Activated CD4-positive, alpha-beta T cell treated with anti-CD3 and anti-CD28 coated beads for 36 hours (primary cell): Measurements from ENCODE around the gene TRIM63. TPM values are rescaled to one million over a fixed set of nuclear protein-coding genes. Genes with fewer than 3 reads are reported as not detected.

Experiments
- ATAC-seq: fragments of 200-7000 bp; cut with Tn5 transposase; one replicate; pipeline ENCODE4 v1.10.0; 2021; ENCODE audit warnings: mild to moderate bottlenecking, moderate library complexity
- CTCF ChIA-PET: fragments of 350-600 bp; sonication (Branson Sonifier 250); formaldehyde crosslinking; loops from one replicate; lab custom pipeline; 2021; ENCODE audit warnings: antibody characterized with exemption; lab: Charles Lee
- POLR2A ChIA-PET: fragments of 350-600 bp; sonication (Branson Sonifier 250); formaldehyde crosslinking; loops from one replicate; lab custom pipeline; 2021; ENCODE audit warnings: antibody characterized with exemption, inconsistent platforms; lab: Charles Lee
- DNase-seq: peaks from one replicate; pipeline ENCODE4 v3.0.0-alpha.2; 2020
- H3K27ac Mint-ChIP-seq: one replicate; pipeline ENCODE4 v1.8.0; 2021; ENCODE audit warnings: mixed read lengths
- H3K27me3 Mint-ChIP-seq: one replicate; pipeline ENCODE4 v1.8.0; 2021; ENCODE audit warnings: mixed read lengths
- H3K36me3 Mint-ChIP-seq: one replicate; pipeline ENCODE4 v1.8.0; 2021; ENCODE audit warnings: low read depth, mixed read lengths
- H3K4me1 Mint-ChIP-seq: one replicate; pipeline ENCODE4 v1.8.0; 2021; ENCODE audit warnings: mixed read lengths
- H3K4me3 Mint-ChIP-seq: one replicate; pipeline ENCODE4 v1.8.0; 2021; ENCODE audit warnings: mild to moderate bottlenecking, moderate library complexity, mixed read lengths
- H3K9me3 Mint-ChIP-seq: one replicate; pipeline ENCODE4 v1.8.0; 2021; ENCODE audit warnings: low read depth, mixed read lengths
- intact Hi-C, 2 experiments: fragments of 100-400 bp; cut with DNase I in 1 of 2; cut with micrococcal nuclease in 1 of 2; formaldehyde crosslinking; loops; one replicate each; pipeline versions ENCODE4 v1.14.2 to v1.15.1; 2022 to 2024; cut with DNase I, micrococcal nuclease
- total RNA-seq, 2 experiments: library from RNA; stranded (reverse); gene quantifications; one replicate each; pipeline ENCODE4 v1.2.3, GENCODE V29; 2021

The TRIM63 gene
- total RNA-seq, 2 experiments from 2014 or later, result not detected

DNA sequence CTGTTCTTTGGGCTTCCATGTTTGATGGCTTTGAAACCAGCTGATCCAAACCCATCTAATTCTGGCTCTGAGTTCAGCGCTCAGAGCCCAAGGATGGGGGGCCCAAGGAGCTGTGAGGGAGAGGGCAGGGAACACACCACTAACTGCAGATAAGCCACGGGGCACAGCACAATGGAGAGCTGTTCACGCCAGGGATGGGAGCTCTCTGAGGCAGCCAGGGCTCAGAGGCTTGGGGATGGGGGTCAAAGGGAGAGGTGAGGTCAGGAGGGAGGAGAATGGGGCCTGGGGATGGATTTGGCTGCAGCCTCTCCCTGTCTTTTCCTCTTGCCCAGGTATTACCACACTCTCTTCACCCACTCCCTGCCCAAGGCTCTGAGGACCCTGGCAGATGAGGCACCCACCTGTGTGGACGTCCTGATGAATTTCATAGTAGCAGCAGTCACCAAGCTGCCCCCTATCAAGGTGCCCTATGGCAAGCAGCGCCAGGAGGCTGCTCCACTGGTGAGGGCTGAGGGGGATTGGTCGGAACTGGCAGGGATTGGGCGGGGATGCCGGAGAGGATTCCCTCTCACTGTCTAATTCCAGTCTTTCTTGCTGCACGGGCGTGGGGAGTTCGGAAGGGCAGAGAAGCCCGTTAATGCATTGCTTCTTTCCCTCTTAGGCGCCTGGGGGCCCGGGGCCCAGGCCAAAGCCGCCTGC is 32.8 kb downstream of the TRIM63 start:
- intact Hi-C loops, result loop anchor here (1.0 to 5.0 kb wide), 9 partner anchors 36 to 283 kb away; partner anchors contain the start of genes ZNF593 (in 2 of the 2), C1orf232 (in 1 of the 2), CD52 (in 1 of the 2) and CEP85 (in 1 of the 2)
- no peak for ATAC-seq
- POLR2A ChIA-PET, result no interaction called here

DNA sequence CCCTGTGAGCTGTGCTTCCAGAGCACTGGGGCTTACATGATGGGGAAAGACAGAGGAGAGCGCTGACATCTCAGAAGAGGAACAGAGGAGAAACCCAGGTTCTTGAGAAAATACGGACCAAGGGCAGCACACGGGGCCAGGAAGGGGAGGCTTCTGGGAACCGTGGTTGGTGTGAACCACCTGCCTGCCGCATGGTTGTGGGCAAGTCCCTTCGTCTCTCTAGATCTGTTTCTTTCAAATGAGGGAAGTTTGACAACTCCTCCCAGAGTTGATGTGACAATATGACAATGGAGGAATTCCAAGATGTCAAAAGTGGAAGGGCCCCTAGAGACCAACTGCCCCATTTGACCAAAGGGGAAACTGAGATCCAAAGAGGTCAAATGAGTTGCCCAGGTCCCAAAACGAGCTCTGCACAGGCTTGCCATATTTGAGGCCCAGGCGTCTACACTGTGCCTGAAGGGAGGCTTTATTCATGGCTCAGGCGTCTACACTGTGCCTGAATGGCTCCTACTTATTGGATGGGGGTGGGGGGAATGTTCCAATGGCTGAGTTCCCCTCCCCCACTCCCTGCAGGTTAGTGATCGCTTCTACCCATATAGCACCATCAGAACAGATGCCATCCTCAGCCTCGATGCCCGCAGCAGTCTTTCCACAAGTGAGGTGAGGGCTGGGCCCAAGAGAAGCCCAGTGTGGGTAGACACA is 34.6 kb downstream of the TRIM63 start:
- POLR2A ChIA-PET, result no interaction called here
- intact Hi-C loops, result no loop called here
- H3K27me3 Mint-ChIP-seq, result peaks cover 6% of the 10 kb centered on the region
- H3K27ac Mint-ChIP-seq, result no peak overlapping the region
- H3K4me1 Mint-ChIP-seq, result peaks cover 13% of the 10 kb centered on the region
- H3K4me3 Mint-ChIP-seq, result no peak overlapping the region
- ATAC-seq (no peak), DNase-seq (no peak)
- H3K9me3 Mint-ChIP-seq, result no peaks in the 10 kb centered on the region
- no peaks in the 10 kb centered on the region for H3K36me3 Mint-ChIP-seq
- CTCF ChIA-PET, result interaction anchor here (0.7 to 0.9 kb wide), 4 partner anchors 41 to 232 kb away, joined by 3 to 4 read pairs (median 4); partner anchors contain the start of gene C1orf232

More for the DNA sequence above, 32.8 kb downstream of the TRIM63 start:
- H3K4me3 Mint-ChIP-seq, result peak overlapping the region; percentile 80
- CTCF ChIA-PET, result interaction anchor here (0.5 to 2.4 kb wide), 23 partner anchors 10 to 1044 kb away, joined by 3 to 10 read pairs (median 3); partner anchors contain the start of genes SLC30A2 and ZNF593
- peaks cover 6% of the 10 kb centered on the region for H3K27me3 Mint-ChIP-seq
- no peak for DNase-seq
- peaks cover 13% of the 10 kb centered on the region for H3K4me1 Mint-ChIP-seq
- H3K9me3 Mint-ChIP-seq, result no peaks in the 10 kb centered on the region
- H3K36me3 Mint-ChIP-seq, result no peaks in the 10 kb centered on the region
- no peak overlapping the region for H3K27ac Mint-ChIP-seq

GRCh38 chr1:26031611-26032220 is 35.7 kb downstream of the TRIM63 start:
- no peaks in the 10 kb centered on the region for H3K36me3 Mint-ChIP-seq
- H3K4me1 Mint-ChIP-seq, result peaks cover 13% of the 10 kb centered on the region
- H3K27ac Mint-ChIP-seq, result no peak overlapping the region
- no peak for DNase-seq
- peaks cover 6% of the 10 kb centered on the region for H3K27me3 Mint-ChIP-seq
- ChIA-PET POLR2A (no interaction called here), CTCF (interaction anchor here (0.9 kb wide), 2 partner anchors 42 to 137 kb away, joined by 3 to 4 read pairs; partner anchors contain the start of gene C1orf232)
- ATAC-seq, result no peak
- intact Hi-C loops, result no loop called here
- no peaks in the 10 kb centered on the region for H3K9me3 Mint-ChIP-seq
- no peak overlapping the region for H3K4me3 Mint-ChIP-seq

DNA sequence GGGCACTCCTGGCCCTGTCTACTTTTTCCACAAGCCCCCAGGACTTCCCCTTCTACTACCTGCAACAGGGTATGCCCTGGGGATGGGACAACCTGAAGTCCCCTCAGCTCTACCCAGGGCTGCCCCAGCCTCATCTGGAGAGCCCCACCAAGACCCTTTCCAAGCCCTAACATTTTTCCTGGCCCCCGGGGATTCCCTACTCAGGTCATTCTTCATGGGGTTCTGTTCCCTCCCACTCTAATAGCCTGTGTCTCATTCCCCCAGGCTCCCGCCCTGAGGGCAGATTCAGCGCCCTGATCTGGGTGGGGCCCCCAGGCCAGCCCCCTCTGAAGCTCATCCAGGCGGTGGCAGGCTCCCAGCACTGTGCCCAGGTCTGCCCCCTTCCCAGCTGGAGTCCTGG is 36.2 kb downstream of the TRIM63 start:
- Mint-ChIP-seq H3K9me3 (no peaks in the 10 kb centered on the region), H3K27me3 (peaks cover 6% of the 10 kb centered on the region), H3K4me1 (peaks cover 9% of the 10 kb centered on the region), H3K36me3 (no peaks in the 10 kb centered on the region), H3K27ac (no peak overlapping the region), H3K4me3 (no peak overlapping the region)
- POLR2A ChIA-PET, result no interaction called here
- ATAC-seq, result no peak
- CTCF ChIA-PET, result no interaction called here
- DNase-seq, result no peak
- intact Hi-C loops, result no loop called here

DNA sequence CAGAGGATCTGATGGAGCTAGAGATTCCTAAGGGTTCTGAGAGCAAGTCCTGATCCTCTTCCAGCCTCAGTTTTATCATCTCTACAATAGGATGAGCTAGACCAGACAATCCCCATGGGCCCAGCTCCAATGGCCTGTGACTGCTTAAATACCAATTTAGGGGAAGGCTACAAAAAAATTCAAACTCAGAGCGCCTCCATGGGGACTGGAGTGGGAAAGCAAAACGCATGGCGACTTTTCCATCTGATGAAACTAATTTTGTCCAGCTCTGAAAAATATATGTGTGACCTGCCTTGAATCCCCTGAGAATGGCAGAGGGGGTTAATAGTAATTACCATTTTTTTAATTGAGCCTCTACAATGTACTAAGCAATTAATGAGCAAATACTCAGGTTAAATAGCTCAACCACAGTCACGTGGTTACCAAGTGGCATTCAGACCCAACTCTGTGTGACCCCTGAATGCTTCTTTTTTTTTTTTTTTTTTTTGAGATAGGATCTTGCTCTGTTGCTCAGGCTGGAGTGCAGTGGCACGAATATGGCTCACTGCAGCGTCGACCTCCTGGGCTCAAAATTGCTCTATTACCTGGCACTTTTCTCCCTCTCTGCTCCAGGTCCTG is 37.5 kb downstream of the TRIM63 start:
- POLR2A ChIA-PET, result no interaction called here
- H3K27me3 Mint-ChIP-seq, result peaks cover 6% of the 10 kb centered on the region
- intact Hi-C loops, result no loop called here
- no peak overlapping the region for H3K27ac Mint-ChIP-seq
- ATAC-seq (no peak), DNase-seq (no peak)
- no peak overlapping the region for H3K4me3 Mint-ChIP-seq
- CTCF ChIA-PET, result interaction anchor here (0.7 to 1.0 kb wide), 2 partner anchors 55 to 198 kb away, joined by 3 read pairs; no protein-coding TSS in a partner anchor
- no peaks in the 10 kb centered on the region for H3K9me3 Mint-ChIP-seq
- H3K36me3 Mint-ChIP-seq, result no peaks in the 10 kb centered on the region
- peaks cover 6% of the 10 kb centered on the region for H3K4me1 Mint-ChIP-seq

- Mint-ChIP-seq H3K4me3 (no peak overlapping the region), H3K9me3 (no peaks in the 10 kb centered on the region), H3K36me3 (no peaks in the 10 kb centered on the region), H3K27ac (no peak overlapping the region), H3K27me3 (peaks cover under 1% of the 10 kb centered on the region), H3K4me1 (no peaks in the 10 kb centered on the region)
- DNase-seq (no peak), ATAC-seq (no peak)
- intact Hi-C loops, result no loop called here
- CTCF ChIA-PET, result interaction anchor here (0.7 to 1.0 kb wide), 2 partner anchors 54 to 197 kb away, joined by 3 read pairs; no protein-coding TSS in a partner anchor
- POLR2A ChIA-PET, result no interaction called here
These were observed 38.2 kb downstream of the TRIM63 start for GRCh38 chr1:26029054-26029863.

DNA sequence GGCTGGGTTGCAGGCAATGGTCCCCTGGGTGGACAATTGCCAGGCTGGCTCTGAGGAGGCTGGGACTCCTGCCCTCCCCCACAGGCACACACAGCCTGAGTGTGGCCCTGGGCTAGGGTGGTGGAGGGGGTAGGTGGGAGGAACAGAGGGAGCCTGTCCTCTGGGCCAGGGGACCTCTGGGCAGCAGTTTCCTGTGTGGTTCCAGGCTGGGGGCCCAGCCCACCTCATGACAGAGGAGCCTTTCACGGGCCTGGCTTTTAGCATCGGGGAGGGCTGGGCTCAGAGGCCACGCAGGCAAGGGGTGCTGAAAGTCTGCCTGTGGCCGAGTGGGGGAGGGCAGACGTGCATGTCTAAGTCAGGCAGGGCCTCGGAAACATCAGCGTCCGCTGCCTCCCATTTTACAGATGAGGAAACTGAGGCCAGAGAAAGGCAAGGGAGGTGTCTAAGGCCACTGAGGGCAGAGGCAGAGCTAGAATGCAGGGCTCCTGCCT is 38.9 kb downstream of the TRIM63 start:
- no peaks in the 10 kb centered on the region for H3K27me3 Mint-ChIP-seq
- ChIA-PET CTCF (no interaction called here), POLR2A (no interaction called here)
- H3K4me3 Mint-ChIP-seq, result no peak overlapping the region
- H3K27ac Mint-ChIP-seq, result no peak overlapping the region
- no peaks in the 10 kb centered on the region for H3K9me3 Mint-ChIP-seq
- no peak for ATAC-seq
- no peak for DNase-seq
- no peaks in the 10 kb centered on the region for H3K36me3 Mint-ChIP-seq
- intact Hi-C loops, result no loop called here
- no peaks in the 10 kb centered on the region for H3K4me1 Mint-ChIP-seq

DNA sequence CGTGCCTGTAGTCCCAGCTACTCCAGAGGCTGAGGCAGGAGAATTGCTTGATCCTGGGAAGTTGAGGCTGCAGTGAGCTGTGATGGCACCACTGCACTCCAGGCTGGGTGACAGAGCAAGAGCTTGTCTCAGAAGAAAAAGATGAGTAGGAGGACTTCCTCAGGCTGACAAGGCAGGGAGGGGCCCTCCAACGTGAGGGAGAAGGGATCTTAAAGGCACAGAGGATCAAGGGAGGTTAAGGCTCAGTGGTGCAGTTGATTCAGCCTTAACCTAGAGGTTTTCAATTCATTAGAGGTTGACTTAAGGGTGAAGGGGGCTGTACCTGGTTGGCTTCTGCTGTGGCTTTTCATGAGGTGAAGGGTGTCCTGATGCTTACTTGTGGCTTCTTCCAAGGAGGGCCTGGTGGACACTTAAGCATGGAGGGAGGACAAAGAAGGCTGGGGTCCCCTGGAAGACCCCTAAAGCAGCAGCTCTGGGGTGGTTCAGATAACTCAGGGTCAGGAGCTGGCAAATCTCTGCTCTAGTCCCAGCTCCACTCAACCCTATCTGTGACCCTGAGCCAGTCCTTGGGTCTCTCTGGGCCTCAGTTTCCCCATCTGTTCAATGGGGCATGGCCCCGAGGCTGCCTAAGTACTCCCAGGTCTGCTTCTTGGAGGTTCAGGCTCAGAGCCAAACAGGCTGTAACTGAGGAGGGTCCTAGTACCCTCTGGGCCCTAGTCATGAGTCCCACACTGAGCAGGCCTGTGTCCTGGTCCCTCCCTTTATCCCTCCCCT is 39.5 kb downstream of the TRIM63 start:
- Mint-ChIP-seq H3K27me3 (no peaks in the 10 kb centered on the region), H3K36me3 (no peaks in the 10 kb centered on the region), H3K27ac (no peak overlapping the region), H3K4me1 (no peaks in the 10 kb centered on the region), H3K4me3 (no peak overlapping the region), H3K9me3 (no peaks in the 10 kb centered on the region)
- DNase-seq (peak; percentile 42), ATAC-seq (peak; percentile 85)
- ChIA-PET CTCF (interaction anchor here (1.2 to 1.5 kb wide), 2 partner anchors 8 to 132 kb away, joined by 5 to 7 read pairs; no protein-coding TSS in a partner anchor), POLR2A (interaction anchor here (0.6 kb wide), 2 partner anchors 347 to 885 kb away, joined by 5 to 7 read pairs; no protein-coding TSS in a partner anchor)
- intact Hi-C loops, result no loop called here

DNA sequence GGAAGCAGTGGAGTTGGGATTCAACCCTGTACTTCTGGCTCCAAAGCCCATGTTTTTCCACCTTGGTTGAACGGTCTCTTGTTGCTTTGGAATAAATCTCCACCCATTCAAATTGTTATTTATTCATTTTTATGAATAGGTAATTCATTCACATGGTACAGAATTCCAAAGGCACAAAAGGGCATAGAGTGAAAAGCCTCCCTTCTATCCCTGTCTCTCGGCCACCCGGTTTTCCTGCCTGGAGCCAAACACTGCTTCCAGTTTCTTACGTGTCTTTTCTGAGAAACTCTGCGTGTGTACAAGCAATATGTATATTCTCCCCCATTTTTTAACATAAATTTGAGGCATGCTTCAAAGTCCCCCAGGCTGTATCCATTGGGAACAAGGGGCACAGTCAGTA is 41.9 kb downstream of the TRIM63 start:
- Mint-ChIP-seq H3K4me3 (no peak overlapping the region), H3K9me3 (no peaks in the 10 kb centered on the region), H3K27me3 (no peaks in the 10 kb centered on the region), H3K36me3 (no peaks in the 10 kb centered on the region), H3K4me1 (no peaks in the 10 kb centered on the region), H3K27ac (no peak overlapping the region)
- ChIA-PET CTCF (no interaction called here), POLR2A (no interaction called here)
- DNase-seq (no peak), ATAC-seq (no peak)
- intact Hi-C loops, result no loop called here

DNA sequence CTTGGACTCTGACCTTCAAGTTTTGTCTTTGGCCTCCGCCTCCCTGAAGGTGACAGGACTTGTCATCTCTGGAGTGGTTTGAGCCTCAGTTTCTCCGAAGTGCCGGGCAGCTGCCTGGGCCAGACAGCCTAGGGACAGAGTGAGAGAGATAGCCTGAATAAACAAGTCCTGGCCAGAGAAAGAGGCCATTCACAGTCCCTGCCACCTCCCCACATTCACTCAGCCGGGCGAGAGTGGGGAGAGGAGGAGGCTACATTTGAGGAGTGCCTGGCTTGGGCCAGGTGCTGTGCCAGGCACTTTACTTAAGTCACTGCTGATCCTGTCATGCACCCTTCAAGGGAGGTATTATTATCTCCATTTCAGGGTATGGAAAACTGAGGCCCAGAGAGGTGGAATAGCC is 42.4 kb downstream of the TRIM63 start:
- H3K27ac Mint-ChIP-seq, result no peak overlapping the region
- ChIA-PET POLR2A (no interaction called here), CTCF (interaction anchor here (0.7 to 1.6 kb wide), 2 partner anchors 9 to 38 kb away, joined by 3 read pairs; no protein-coding TSS in a partner anchor)
- ATAC-seq, result no peak
- no peak for DNase-seq
- H3K36me3 Mint-ChIP-seq, result no peaks in the 10 kb centered on the region
- intact Hi-C loops, result no loop called here
- H3K27me3 Mint-ChIP-seq, result no peaks in the 10 kb centered on the region
- H3K4me3 Mint-ChIP-seq, result no peak overlapping the region
- H3K9me3 Mint-ChIP-seq, result no peaks in the 10 kb centered on the region
- H3K4me1 Mint-ChIP-seq, result no peaks in the 10 kb centered on the region
